ENCODE measurements around the gene FAM13A. TPM values are rescaled to one million over a fixed set of nuclear protein-coding genes. Genes with fewer than 3 reads are reported as not detected.

FAM13A gene
- total and polyA plus RNA-seq, 2 donors (not counting 3 experiments of a cell fraction or from before 2014, with no cell fraction given), result 3.3 to 10.5 TPM

DNA sequence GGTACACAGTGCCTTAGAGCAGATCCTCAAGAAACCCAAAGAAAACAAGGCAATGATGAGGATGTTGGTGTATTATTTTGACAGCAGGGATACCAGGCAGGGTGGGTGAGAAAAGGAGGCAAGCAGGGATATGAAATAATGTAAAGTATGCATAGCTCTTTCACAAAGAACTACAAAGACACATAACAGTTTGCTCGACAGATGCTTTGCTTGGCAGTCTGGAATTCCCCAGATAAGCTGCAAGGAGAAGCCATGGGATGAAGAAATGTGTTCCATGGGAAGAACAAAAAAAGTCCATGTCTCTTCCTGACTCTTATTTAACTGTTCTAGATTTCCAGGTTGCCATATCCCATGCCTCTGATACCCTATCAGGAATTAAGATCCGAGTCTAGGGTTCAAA lies 75.4 kb downstream of the FAM13A start:
- Histone ChIP-seq H3K9me3 (replicated peaks; ENCODE audit: control insufficient read depth, insufficient read depth, low read length) (no peaks in the 10 kb centered on the region), H4K20me1 (replicated peaks; ENCODE audit: control insufficient read depth, extremely low read depth, insufficient read depth, low read length) (no peaks in the 10 kb centered on the region), H3K9ac (replicated peaks; ENCODE audit: extremely low read depth, insufficient read depth, low read length) (no peak overlapping the region), H3K36me3 (ENCODE audit: control insufficient read depth in 2 of 2, extremely low read depth in 1 of 2, insufficient read depth in 2 of 2, low read length in 2 of 2) (no peaks in the 10 kb centered on the region), H2AFZ (ENCODE audit: low read depth, low read length) (no peak overlapping the region), H3K79me2 (ENCODE audit: control insufficient read depth, insufficient read depth, low read length) (no peaks in the 10 kb centered on the region), H3K9me1 (replicated peaks; ENCODE audit: control insufficient read depth, extremely low read depth, insufficient read depth, low read length) (no peaks in the 10 kb centered on the region), H3K4me3 (replicated peaks in 1 of 3; ENCODE audit: insufficient read depth in 1 of 3, low read depth in 1 of 3, low read length in 3 of 3) (no peak overlapping the region), H3K4me2 (ENCODE audit: insufficient read depth, low read length) (no peak overlapping the region), H3K27ac (ENCODE audit: insufficient read depth, low read depth, low read length) (no peak overlapping the region), H3K27me3 (ENCODE audit: control insufficient read depth in 2 of 2, insufficient read depth in 2 of 2, low read length in 2 of 2) (no peaks in the 10 kb centered on the region), H3K4me1 (ENCODE audit: control insufficient read depth, extremely low read depth, insufficient read depth, low read length) (no peaks in the 10 kb centered on the region)
- intact Hi-C loops (cut with micrococcal nuclease) (no loop called here), dilution Hi-C loops (cut with MboI; ENCODE audit: extremely low pct_ligation_motif_present, low sequenced_read_pairs) (no loop called here)
- DNase-seq (ENCODE audit: low read depth, low spot score) (no peak), FAIRE-seq (no peak)
- BruUV-seq (replicated peaks), result no TSS peak
- TF ChIP-seq POLR2AphosphoS5 (IDR thresholded peaks at IDR 0.05; ENCODE audit: insufficient read depth, low read depth, low read length), result no peak
- TF ChIP-seq, protein P1, sequence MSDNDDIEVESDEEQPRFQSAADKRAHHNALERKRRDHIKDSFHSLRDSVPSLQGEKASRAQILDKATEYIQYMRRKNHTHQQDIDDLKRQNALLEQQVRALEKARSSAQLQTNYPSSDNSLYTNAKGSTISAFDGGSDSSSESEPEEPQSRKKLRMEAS (IDR thresholded peaks at IDR 0.05; ENCODE audit: insufficient read depth, insufficient read length), result no peak
- TF ChIP-seq, protein P2, sequence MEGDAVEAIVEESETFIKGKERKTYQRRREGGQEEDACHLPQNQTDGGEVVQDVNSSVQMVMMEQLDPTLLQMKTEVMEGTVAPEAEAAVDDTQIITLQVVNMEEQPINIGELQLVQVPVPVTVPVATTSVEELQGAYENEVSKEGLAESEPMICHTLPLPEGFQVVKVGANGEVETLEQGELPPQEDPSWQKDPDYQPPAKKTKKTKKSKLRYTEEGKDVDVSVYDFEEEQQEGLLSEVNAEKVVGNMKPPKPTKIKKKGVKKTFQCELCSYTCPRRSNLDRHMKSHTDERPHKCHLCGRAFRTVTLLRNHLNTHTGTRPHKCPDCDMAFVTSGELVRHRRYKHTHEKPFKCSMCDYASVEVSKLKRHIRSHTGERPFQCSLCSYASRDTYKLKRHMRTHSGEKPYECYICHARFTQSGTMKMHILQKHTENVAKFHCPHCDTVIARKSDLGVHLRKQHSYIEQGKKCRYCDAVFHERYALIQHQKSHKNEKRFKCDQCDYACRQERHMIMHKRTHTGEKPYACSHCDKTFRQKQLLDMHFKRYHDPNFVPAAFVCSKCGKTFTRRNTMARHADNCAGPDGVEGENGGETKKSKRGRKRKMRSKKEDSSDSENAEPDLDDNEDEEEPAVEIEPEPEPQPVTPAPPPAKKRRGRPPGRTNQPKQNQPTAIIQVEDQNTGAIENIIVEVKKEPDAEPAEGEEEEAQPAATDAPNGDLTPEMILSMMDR (IDR thresholded peaks at IDR 0.05; ENCODE audit: extremely low read depth in 1 of 2, insufficient read depth in 1 of 2, low read depth in 1 of 2, low read length in 2 of 2), result no peak
- TF ChIP-seq GATA2 (IDR thresholded peaks at IDR 0.05; ENCODE audit: insufficient read depth, insufficient read length, low read depth, low read length), result no peak
- TF ChIP-seq EZH2 (IDR thresholded peaks at IDR 0.05; ENCODE audit: borderline replicate concordance, low read depth, low read length, severe bottlenecking), result no peak
- TF ChIP-seq JUN (IDR thresholded peaks at IDR 0.05; ENCODE audit: borderline replicate concordance, insufficient read depth, insufficient read length, low read depth), result no peak
- no peak for TF ChIP-seq FOS (IDR thresholded peaks at IDR 0.05; ENCODE audit: borderline replicate concordance, insufficient read depth, low read length)
- no peak for TF ChIP-seq MYC (IDR thresholded peaks at IDR 0.05; ENCODE audit: low read depth, low read length)
- no peak for TF ChIP-seq POLR2A (IDR thresholded peaks at IDR 0.05; ENCODE audit: low read depth, low read length)
- ChIA-PET CTCF (no interaction called here), POLR2A (no interaction called here)
